GM21367 (cell line): ENCODE results near the gene BCL11A.

Source experiments
- ATAC-seq: cut with Tn5 transposase; IDR thresholded peaks from one replicate; pipeline ENCODE4 v1.9.1; 2021; ENCODE audit not compliant: unreplicated experiment

The BCL11A gene

DNA sequence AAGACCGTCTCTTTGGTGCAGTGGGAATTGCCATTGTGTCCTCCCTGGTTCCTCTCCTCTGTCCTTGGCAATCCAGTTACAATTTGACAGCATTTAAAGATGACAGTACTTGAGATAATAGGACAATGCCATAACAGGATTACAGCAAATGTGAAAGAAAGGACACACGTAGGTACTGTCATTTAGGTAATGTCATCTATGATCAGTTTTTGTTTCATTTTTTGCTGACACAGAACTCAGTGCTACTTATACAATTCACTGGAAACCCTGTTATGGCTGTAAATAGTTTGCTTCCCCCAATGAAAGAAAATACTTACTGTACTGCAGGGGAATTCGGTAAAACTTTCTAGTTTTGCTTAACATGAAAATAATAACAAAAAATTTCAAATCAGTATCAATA lies 65.2 kb downstream of the BCL11A start:
- peak; percentile 51 for ATAC-seq

DNA sequence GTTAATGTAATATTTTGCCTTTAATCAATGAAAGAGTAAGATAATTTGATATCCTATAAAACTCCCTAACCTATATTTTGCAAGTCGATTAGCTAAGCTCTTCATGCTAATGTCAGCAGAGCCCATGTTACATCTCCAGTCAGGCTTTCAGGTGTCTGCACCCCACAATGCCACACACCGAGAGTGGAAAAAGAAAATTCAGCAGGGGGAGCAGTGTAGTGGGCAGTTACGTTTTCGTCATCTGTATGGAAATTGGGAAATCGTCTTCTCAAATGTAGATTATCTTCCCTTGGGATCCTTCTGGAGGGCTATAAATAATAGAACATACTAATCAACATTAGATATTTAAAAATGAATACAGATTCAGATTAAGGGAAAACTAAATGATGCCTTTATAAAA lies 66.3 kb downstream of the BCL11A start:
- ATAC-seq: no peak

DNA sequence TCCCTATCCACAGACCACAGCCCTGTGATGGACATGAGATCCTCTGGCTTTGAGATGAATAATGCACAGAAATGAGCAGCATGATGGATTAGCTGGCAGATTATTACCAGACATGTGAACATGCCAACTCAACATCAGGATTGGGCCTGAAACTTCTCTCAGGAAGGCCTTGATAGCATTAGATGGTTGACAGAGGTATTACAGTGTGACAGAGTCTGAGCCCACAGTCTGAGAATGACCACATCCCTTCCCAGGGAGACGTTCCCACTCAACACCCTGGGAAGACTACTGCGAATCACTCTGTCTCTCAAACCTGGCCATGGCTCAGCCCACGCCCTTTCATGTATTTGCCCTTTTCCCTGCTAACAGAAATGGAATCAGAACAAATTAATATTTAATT lies 66.9 kb downstream of the BCL11A start:
- no peak for ATAC-seq

DNA sequence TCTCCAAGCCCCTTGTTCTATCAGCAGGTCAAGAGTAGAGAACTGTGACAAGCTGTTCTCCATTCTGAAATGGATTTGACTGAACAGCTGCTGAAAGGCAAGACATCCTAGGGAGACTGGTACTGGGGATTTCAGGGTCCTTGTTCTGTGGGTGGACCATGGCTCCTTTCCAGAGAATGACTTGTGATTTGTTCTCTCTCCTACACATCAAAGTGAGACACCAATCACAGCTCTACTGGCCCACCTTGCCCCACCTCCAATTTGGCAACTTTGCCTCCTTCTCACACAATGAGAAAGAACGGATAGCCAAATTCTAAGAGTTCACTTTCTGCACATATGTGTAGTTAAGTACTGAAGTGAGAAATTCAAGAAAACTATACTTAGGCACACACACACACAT lies 67.4 kb downstream of the BCL11A start:
- no peak for ATAC-seq

GRCh38 chr2:60485550-60485949 lies 67.9 kb downstream of the BCL11A start:
- ATAC-seq: no peak

- no peak for ATAC-seq
Observed at GRCh38 chr2:60485055-60485454, 68.4 kb downstream of the BCL11A start.

DNA sequence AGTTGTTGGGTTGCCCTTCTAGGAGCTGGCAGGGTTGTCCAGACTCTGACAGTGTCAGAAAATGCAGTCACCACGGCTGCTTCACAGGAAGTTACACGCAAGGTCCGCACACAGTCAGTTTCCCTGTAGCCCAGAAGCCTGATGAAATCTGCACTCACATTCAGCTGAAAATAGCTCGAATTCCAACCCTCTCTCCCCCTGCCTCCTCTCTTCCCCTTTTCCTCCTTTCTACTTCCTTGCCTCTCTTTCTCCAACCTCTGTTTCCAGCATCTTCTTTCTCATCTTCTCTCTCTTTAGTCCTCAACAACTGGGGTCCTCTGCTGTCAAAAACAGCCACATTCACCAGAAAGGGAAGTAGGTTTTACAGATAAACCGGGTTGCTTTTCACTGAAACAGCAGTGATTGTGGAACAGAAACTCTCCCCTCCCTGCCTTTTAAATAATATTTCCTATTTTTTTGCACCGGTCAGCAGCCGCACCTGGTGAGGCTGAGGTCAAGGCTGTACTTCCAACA lies 69.3 kb downstream of the BCL11A start:
- no peak for ATAC-seq

DNA sequence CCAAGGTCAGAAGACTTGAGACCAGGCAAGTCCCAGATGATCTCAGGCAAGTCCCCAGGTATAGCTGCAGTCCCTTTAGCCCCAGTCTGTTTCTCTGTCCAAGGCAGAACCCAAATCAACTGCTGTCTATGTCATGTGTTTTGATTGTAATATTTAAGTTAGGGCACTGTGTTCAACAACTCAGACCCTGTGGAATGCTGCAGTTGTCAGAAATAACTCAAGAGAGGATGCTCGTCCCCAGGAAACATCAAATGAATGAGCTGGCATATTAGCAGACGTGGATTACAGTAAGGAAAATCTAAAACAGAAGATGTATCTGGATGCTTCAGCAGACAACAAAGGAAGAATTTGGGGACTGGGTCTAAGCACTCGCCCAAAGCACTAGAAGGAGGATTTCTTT lies 70.1 kb downstream of the BCL11A start:
- ATAC-seq: no peak

DNA sequence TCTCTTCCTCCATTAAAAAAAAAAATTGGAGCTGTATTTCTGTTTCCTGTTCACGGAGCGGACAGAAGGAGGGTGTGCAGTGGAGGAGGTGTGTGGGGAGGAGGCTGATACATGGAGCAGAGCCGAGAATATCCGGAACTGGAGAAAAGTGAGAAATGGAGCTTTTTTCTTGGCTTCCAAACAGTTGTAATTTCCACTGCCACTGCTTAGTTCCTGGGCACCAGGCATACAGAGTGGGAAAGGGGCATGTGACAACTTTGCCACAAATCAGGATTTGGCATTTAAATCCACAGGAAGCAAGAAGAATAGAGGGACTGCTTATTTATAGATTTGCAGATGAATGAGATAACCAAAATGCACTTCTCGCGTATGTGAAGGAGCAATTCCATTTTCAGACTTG lies 71.2 kb downstream of the BCL11A start:
- no peak for ATAC-seq

DNA sequence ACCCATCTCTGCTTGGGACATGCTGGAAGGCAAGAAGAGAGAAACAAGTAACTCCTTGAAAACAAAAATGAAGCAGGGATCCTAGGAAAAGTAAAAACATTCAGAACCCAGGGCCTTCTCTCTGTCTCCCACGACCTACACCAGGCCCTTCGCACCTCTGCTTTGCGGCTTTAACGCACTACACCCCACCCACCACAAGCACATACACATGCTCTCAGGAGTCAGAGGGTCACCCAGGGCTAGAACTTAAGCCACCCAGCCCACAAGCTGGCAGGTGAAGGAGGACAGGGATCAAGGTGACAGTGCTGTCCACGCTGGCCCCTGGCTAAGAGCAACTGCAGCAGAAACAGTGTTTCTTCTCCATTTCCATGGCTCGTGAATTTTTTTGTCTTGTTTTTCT lies 72.2 kb downstream of the BCL11A start:
- ATAC-seq: no peak

GRCh38 chr2:60480089-60480773 lies 73.2 kb downstream of the BCL11A start:
- no peak for ATAC-seq

- no peak for ATAC-seq
Observed at GRCh38 chr2:60479226-60480088, 74.0 kb downstream of the BCL11A start.

DNA sequence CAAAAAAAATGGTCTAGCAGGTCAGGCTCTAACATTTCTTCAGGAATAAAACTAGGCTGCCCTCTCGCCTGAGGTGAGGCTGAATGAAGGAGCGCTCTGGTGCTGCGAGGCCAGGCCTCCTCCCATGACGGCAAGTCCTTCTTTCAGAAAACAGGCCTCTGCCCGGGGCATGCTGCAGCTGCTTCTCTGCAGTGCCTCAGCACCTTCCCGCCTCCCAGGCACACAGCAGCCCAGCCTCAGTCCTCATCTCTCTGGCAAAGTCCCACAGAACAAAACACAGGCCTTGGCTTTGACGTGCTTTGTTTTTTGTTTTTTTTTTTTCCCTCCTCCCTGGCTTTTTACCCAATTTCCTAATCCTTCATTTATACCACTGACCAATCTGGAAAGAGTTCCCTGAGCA lies 74.8 kb downstream of the BCL11A start:
- ATAC-seq: no peak

- ATAC-seq: no peak
Observed at GRCh38 chr2:60476206-60476954, 77.1 kb downstream of the BCL11A start.

DNA sequence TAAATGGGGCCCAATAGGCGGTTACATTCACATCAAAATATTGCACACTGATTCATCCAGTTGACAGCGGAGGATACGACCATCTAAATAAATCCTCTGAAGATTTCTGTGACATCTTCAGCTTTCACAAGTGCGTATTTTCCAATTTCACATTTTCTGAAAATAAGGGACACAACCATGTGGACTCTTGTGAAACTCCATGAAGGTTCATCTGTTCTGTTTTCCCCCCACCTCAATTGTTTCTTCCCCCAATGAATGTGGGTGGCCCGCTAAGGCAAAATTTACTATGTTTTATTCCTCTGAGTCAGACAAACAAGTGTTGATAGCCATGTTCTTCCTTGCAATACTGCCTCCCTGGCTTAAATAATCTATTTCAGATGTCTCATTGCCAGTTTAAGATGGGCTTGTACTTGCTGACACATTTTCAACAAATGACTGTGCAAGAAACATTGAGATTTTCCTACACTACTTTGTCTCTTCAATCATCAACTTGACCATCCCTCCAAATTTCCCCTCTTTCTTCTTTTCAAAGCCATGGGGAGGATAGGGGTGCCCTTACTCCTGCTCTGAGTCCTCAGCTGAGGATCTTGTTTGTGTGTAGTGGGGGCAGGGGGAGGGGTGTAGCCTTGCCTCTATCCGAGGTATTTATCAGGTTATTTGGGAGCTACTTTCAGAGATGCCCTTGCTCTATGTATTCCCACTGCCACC lies 78.2 kb downstream of the BCL11A start:
- no peak for ATAC-seq

DNA sequence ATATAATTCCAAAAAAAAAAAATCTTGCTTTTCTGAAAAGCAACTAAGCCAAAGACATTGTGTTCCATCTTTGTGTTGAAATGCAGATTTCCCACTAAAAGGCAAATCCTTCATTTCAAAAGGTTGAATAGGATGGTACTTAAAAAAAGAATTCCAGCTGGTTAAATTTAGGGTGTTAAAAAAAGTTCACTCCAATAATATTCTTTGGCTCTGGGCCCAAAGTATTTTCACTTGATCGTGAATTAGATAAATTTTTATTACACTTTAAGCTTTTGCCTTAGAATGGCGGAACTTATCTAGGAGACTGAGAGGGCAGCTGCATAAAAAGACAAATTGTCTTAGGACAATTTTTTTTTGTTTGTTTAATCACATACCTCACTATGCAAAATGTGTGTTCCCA lies 79.2 kb downstream of the BCL11A start:
- ATAC-seq: no peak

DNA sequence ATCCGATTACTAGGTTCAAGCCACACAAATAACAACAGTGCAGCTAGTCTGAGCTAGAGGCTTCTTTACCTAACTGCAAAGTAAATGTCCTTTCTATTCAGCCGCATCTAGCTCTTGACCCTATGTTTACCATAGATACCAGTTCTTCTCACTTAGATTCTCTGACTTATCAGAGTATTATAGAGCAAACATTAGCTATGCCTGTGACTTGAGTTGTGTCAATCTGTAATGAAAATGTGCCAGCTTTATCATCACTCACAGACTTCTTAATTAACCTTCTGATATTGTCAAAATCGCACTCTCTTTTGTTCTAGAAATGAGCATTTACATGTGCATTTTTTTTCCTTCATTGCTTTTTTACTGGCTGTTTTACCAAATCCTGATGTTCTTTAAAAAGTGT lies 79.9 kb downstream of the BCL11A start:
- ATAC-seq: no peak

- ATAC-seq: no peak
Observed at GRCh38 chr2:60472663-60473289, 80.7 kb downstream of the BCL11A start.

GRCh38 chr2:60472041-60472440 lies 81.4 kb downstream of the BCL11A start:
- ATAC-seq: no peak

DNA sequence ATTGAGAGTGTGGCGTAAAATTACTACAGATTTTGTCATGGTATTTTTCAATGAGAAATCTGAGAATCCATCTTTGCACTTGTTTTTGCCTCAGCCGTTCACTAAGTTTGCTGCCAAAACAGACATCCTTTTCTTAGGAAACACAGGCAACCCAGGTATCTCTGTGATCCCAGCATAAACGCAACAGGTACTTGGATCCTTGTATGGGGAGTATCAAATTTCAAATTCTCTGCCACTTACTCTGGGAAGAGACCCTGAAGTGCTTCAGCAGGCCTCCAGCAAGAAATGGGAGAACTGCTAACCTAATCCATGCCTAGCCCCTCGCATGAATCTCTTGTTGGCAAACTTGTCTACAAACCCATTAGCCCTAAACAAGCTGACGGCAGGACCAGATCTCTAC lies 83.1 kb downstream of the BCL11A start:
- ATAC-seq: no peak
